T-helper 17 cell (primary cell): Measurements from ENCODE around the gene CSF2. TPM values are rescaled to one million over a fixed set of nuclear protein-coding genes. Genes with fewer than 3 reads are reported as not detected.

ENCODE experiments used
- ATAC-seq: fragments of 150-1000 bp; cut with Tn5 transposase; 2 replicates; pipeline ENCODE4 v1.10.0; 2021; ENCODE audit warnings: mild to moderate bottlenecking, moderate library complexity
- DNase-seq, 3 donors: peaks; one replicate each; pipeline versions ENCODE4 v3.0.0 to v3.0.0-alpha.2; 2020 to 2021
- H3K9me3 ChIP-seq: one replicate; pipeline ENCODE4 v1.7.0; 2013; ENCODE audit warnings: low read length, mild to moderate bottlenecking; ENCODE audit not compliant: control insufficient read depth, poor library complexity, severe bottlenecking
- H3K27ac Mint-ChIP-seq: one replicate; pipeline ENCODE4 v1.8.0; 2022; ENCODE audit warnings: mild to moderate bottlenecking, moderate library complexity, mixed read lengths
- H3K27me3 Mint-ChIP-seq: one replicate; pipeline ENCODE4 v1.8.0; 2022; ENCODE audit warnings: mixed read lengths
- H3K36me3 Mint-ChIP-seq: one replicate; pipeline ENCODE4 v1.8.0; 2022; ENCODE audit warnings: low read depth, mixed read lengths
- H3K4me1 Mint-ChIP-seq: one replicate; pipeline ENCODE4 v1.8.0; 2022; ENCODE audit warnings: mild to moderate bottlenecking, mixed read lengths
- H3K4me3 Mint-ChIP-seq: one replicate; pipeline ENCODE4 v1.8.0; 2022; ENCODE audit warnings: mild to moderate bottlenecking, moderate library complexity, mixed read lengths
- total RNA-seq, 4 donors: library from RNA in 2 of 4; stranded (reverse) in 2 of 4; gene quantifications; one replicate each; pipeline ENCODE4 v1.2.3 and lab custom pipeline; 2022 to 2026

Gene CSF2
- total RNA-seq, 2 donors from 2014 or later = not detected

DNA sequence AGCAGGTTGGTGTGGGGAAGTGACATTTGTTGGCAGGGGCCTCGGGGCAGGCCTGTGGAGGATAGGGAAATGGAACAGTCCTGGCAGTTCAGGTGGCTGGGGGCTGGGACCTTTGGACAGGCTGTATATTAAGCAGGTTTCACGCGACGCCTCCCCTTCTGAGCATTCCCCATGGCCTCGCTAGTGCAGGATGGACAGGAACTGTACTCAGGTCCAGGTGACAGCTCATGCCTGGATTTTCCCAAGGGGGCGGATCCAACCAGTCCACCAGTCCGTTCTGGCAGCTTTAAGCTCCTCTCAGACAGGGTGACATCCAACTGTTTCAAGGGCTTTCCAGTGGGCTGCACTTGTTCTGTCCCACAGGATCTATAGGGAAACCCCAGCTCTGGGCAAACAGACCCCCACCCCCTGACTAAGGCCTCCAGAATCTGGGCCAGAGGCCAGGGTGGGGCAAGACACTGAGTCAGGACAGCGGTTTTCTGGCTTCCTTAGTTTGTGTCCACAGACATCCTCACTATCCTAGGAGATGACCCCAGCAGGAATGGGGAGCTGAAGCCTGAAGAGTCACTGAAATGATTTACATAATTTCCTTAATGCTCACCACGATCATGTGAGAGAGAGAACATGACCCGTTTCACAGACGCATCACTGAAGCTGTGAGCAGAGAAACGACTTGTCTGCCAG is 20.9 kb downstream of the CSF2 start:
- no peaks in the 10 kb centered on the region for H3K36me3 Mint-ChIP-seq
- no peaks in the 10 kb centered on the region for H3K9me3 ChIP-seq
- H3K27ac Mint-ChIP-seq = peak overlapping the region; percentile 88
- H3K27me3 Mint-ChIP-seq = no peaks in the 10 kb centered on the region
- DNase-seq (no peak), ATAC-seq (peak; percentile 51)
- H3K4me3 Mint-ChIP-seq = peak overlapping the region; percentile 25
- H3K4me1 Mint-ChIP-seq = peaks cover 41% of the 10 kb centered on the region

DNA sequence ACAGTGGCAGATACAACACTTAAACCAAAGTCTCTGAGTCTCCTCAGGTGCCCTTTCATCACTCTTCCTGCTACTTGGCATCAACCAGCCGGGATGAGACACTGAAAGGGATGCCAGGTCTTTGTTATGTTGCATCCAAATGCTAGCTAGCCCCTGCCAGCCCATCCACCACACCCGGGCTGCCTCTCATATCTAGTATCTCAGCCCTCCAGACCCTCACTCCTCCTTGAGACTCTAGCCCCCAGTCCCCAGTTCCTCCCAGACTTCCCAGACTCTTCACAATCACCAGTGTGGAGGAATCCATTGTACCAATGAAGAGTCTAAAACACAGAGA is 21.5 kb downstream of the CSF2 start:
- peaks cover 44% of the 10 kb centered on the region for H3K4me1 Mint-ChIP-seq
- peak overlapping the region; percentile 25 for H3K4me3 Mint-ChIP-seq
- ATAC-seq (no peak), DNase-seq (no peak)
- no peaks in the 10 kb centered on the region for H3K36me3 Mint-ChIP-seq
- H3K9me3 ChIP-seq = no peaks in the 10 kb centered on the region
- peak overlapping the region; percentile 88 for H3K27ac Mint-ChIP-seq
- no peaks in the 10 kb centered on the region for H3K27me3 Mint-ChIP-seq

DNA sequence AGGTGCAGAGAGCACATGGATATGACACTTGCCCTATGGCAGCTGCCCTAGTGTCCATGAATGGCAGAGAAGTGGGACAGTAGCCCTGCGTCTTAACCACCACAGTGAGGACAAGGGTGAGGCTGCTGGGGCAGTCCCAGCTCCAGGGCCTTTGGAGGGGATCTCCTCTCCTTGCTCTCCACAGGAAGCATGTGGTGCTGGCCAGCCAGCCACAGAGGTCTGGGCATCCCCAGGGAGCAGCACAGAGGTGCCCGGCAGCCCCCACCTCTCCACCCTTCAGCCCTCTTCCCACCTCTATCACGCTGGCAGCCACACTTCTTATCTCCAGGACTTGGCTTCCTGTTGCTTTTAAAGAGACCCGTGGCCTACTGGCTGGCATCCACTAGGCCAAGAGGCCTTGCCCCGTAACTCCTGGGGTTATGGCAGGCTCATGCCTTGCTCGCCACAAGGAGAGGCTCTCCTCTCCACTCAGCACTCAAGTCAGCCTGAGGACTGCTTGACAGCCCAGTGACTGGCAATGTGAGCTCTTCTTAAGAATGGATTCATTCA is 21.9 kb downstream of the CSF2 start:
- peak; percentile 70 for ATAC-seq
- no peak for DNase-seq
- peak overlapping the region; percentile 88 for H3K27ac Mint-ChIP-seq

DNA sequence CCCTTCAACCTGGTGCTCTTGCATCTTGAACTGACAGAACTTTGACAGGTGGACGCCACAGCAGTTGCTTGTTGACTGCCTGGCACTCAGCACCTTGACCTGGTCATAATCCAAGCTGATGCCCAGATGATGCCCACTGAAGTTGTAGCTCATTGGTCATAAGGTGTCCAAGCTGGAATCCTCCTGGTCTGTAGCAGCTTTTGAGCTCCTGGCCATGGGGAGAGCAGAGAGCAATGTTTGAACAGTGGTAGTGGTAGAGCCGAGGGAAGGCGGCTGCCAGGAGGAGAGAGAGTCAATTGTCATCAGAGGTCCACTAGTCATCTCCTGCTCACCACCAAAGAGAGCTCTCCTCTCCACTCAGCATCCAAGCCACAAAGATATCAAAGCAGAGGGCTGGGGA is 23.3 kb downstream of the CSF2 start:
- no peak for ATAC-seq
- Mint-ChIP-seq H3K27ac (no peak overlapping the region), H3K36me3 (no peaks in the 10 kb centered on the region), H3K4me1 (peaks cover 53% of the 10 kb centered on the region), H3K4me3 (no peak overlapping the region), H3K27me3 (no peaks in the 10 kb centered on the region)
- no peak for DNase-seq
- no peaks in the 10 kb centered on the region for H3K9me3 ChIP-seq

More for the DNA sequence above, 21.9 kb downstream of the CSF2 start:
- peaks cover 45% of the 10 kb centered on the region for H3K4me1 Mint-ChIP-seq
- no peaks in the 10 kb centered on the region for H3K9me3 ChIP-seq
- no peaks in the 10 kb centered on the region for H3K27me3 Mint-ChIP-seq
- H3K4me3 Mint-ChIP-seq = peak overlapping the region; percentile 25
- H3K36me3 Mint-ChIP-seq = no peaks in the 10 kb centered on the region

DNA sequence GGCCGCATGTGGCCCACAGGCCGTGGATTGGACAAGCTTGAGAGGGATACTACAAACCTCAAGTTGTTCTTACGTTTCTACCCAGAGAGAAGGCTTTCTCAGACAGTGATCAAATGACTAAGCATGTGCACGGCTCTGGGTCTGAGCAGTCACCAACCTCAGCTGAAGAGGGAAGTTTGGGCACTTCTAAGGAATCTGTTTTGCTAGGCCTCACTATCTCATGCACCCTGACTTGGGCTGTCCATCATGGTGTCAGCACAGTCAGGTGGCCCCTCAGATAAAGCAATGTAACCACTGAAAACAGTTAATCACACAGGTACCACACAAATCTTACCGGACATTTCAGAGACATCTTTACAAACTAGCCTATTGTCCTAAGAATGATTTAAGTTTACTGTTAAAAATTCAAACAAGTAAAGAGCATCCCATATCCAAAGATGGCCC is 24.6 kb downstream of the CSF2 start:
- no peak for DNase-seq
- H3K36me3 Mint-ChIP-seq = no peaks in the 10 kb centered on the region
- no peaks in the 10 kb centered on the region for H3K9me3 ChIP-seq
- H3K27me3 Mint-ChIP-seq = no peaks in the 10 kb centered on the region
- ATAC-seq = no peak
- H3K4me1 Mint-ChIP-seq = peaks cover 63% of the 10 kb centered on the region
- H3K27ac Mint-ChIP-seq = no peak overlapping the region
- no peak overlapping the region for H3K4me3 Mint-ChIP-seq

DNA sequence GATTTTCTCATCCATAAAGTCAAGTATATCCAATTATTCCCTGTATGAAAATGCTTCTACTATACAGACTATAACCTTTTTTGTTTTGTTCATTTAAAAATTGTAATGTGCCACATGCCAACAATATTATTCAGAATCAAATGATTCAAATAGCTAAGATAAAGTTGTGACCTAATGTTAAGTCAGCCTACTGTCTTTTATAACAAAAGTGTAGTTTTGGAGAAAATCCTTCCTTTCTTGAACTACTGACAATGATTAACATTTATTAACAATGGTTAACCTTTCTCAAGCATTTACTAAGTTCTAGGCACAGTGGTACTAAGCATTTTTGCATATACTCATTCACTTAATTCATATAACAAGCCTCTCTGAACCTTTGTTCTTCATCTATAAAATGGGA is 25.0 kb downstream of the CSF2 start:
- H3K27me3 Mint-ChIP-seq = no peaks in the 10 kb centered on the region
- H3K36me3 Mint-ChIP-seq = no peaks in the 10 kb centered on the region
- H3K27ac Mint-ChIP-seq = peak overlapping the region; percentile 97
- H3K4me1 Mint-ChIP-seq = peaks cover 66% of the 10 kb centered on the region
- no peak for ATAC-seq
- H3K4me3 Mint-ChIP-seq = no peak overlapping the region
- no peaks in the 10 kb centered on the region for H3K9me3 ChIP-seq
- no peak for DNase-seq

DNA sequence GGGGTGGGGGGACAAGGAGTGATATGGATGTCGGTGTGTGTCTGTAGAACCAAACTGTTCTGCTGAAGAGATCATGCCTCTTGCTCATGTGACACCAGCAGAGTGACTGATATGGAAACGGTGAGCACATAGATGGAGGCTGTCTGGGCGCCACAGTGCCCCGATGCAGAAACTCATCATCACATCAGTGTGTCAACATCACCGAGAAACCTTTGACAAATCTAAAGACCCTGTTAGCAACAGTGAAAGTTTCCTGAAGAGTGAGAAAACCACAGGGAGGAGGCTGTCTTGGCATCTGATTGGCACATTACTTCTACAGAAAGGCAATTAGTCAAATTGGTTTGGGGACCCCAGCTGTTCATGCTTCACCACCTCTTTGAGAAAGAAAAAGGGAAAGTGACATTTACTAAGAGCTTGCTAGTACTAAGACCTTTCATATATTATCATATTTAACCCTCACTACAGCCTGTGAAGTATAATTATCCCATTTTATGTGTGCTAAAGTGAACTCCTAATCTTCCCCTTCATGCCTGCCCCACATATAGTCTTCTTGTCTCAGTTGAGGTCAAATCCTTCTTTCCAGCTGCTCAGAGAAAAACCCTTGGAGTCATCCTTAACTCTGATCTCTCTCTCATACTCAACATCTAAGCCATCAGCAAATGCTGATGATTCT is 25.6 kb downstream of the CSF2 start:
- H3K9me3 ChIP-seq = no peaks in the 10 kb centered on the region
- Mint-ChIP-seq H3K4me1 (peaks cover 66% of the 10 kb centered on the region), H3K36me3 (no peaks in the 10 kb centered on the region), H3K27ac (peak overlapping the region; percentile 97), H3K4me3 (no peak overlapping the region), H3K27me3 (no peaks in the 10 kb centered on the region)
- ATAC-seq = no peak
- no peak for DNase-seq

DNA sequence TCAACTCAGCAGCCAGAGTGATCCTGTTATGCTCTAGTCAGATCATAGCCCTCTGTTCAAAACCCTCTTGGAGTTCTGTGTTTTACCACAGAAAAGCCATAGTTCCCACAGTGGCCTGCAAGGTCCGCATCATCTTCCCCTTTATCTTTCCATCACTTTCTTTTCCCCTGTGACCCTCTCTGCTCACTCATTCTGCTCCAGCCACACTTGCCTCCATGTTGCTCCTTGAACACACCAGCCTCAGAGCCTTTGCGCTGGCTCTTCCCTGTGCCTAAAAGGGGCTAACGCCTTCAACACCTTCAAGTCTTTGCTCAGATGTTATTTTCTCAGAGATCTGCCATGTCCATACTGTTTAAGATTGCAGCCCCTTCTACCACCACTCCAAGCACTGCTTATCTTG is 26.3 kb downstream of the CSF2 start:
- H3K27me3 Mint-ChIP-seq = no peaks in the 10 kb centered on the region
- DNase-seq = no peak
- peaks cover 69% of the 10 kb centered on the region for H3K4me1 Mint-ChIP-seq
- H3K36me3 Mint-ChIP-seq = no peaks in the 10 kb centered on the region
- no peaks in the 10 kb centered on the region for H3K9me3 ChIP-seq
- H3K4me3 Mint-ChIP-seq = no peak overlapping the region
- H3K27ac Mint-ChIP-seq = peak overlapping the region; percentile 97
- no peak for ATAC-seq

DNA sequence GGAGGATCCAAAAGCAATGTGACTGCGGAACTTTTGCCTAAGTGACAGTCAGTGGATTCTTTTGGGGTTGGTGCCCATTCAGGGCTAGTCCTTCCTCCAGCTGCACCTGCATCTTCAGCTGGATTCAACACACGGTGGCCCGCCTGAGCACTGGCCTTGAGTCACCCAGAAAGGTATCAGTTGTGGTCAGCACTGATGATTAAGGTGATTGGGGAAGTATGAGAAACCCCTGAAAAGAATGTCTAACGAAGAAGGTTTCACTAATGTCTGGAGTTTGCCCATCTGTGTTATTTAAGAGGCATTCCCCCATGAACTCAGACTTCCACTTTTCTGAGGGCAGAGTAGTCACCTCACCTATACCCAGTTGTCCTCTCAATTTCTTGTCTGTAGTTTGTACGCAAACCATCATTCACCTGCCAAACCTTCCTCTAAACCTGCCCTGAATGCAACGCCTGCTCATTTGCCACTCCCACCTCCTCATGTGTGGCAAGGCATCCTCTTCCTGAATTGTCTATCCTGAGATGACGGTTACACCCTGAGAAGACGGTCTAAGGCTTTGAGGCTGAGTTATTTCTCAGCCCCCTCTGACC is 27.2 kb downstream of the CSF2 start:
- H3K9me3 ChIP-seq = no peaks in the 10 kb centered on the region
- ATAC-seq (peak; percentile 14), DNase-seq (no peak)
- Mint-ChIP-seq H3K36me3 (no peaks in the 10 kb centered on the region), H3K27ac (peak overlapping the region; percentile 97), H3K27me3 (no peaks in the 10 kb centered on the region), H3K4me3 (peak overlapping the region; percentile 74), H3K4me1 (peaks cover 66% of the 10 kb centered on the region)

DNA sequence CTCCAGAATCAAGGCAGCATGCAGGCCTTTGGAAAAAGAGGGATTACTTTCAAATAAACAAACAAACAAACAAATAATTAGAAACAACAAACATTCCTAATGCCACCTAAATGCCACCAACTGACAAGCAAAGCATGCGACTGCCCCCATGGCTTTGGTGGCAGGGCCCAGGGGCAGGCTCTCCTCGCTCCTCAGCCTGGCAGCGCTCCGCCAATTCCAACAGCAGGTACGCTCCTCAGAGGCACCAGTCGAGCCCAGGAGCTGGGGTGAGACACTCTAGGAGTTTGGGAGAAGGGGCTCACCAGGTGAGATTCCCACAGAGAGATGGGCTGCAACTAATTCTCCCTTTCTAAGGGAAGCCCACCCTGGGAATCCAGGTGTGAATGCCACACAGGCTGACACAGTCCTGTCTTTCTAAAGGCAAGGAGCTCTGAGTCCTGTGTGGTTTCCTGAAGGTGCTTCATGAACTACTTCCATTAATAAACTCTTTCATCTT is 27.8 kb downstream of the CSF2 start:
- Mint-ChIP-seq H3K4me1 (peaks cover 64% of the 10 kb centered on the region), H3K4me3 (peak overlapping the region; percentile 74), H3K27ac (peak overlapping the region; percentile 97), H3K27me3 (no peaks in the 10 kb centered on the region), H3K36me3 (no peaks in the 10 kb centered on the region)
- no peak for ATAC-seq
- DNase-seq = no peak
- H3K9me3 ChIP-seq = no peaks in the 10 kb centered on the region

DNA sequence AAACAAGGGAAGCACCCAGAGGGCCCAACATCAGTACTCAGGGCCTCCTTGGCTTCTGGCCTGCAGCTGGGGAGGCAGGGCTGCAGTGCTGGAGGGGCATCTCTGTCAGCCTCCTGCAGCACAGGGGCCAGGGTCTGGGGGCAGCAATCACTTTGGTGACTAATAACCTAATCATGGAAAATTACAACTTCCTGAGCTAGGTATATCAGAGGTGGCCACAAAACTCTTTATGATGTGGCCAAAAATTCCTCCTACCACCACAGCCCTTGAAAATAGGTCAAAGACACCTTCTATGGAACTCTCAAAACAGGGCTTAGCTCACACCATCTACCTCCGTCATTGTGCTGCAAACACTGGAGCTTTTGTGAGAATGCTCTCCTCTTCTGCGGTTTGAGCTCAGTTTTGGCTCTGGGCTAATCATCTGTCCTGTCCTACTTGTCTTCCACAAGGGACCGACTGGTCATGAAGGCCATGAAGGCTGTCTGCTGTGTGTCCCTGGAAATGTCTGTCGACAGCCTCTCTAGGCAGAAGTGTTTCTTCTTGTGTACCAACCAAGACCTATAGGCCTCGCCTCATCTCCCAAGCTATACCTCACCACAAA is 28.6 kb downstream of the CSF2 start:
- H3K4me3 Mint-ChIP-seq = peak overlapping the region; percentile 75

DNA sequence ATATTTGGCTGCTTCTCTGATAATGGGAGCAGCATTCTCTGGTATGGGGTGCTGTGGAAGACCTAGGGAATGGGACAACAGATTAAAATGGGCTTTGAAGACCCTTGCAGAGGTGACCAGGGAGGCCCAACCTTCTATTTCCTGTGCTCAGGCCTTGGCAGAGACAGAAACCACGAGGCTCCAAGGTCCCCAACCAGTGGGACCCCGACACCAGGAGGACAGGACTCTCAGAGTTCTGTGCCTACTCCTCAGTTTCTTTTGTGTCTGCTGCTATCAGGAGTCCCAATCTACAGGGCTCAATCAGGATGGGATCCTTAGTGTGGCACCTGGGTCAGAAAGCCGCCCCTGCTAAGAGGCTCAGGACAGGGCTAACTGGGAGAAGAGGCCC is 29.3 kb downstream of the CSF2 start:
- Mint-ChIP-seq H3K4me1 (peaks cover 60% of the 10 kb centered on the region), H3K36me3 (no peaks in the 10 kb centered on the region), H3K27ac (peak overlapping the region; percentile 97), H3K4me3 (peak overlapping the region; percentile 75), H3K27me3 (no peaks in the 10 kb centered on the region)
- no peak for DNase-seq
- no peak for ATAC-seq
- no peaks in the 10 kb centered on the region for H3K9me3 ChIP-seq

More for the DNA sequence above, 28.6 kb downstream of the CSF2 start:
- ATAC-seq (peak; percentile 74), DNase-seq (peak in 1 of 3 donors; percentile 52)
- H3K27ac Mint-ChIP-seq = peak overlapping the region; percentile 97
- peaks cover 60% of the 10 kb centered on the region for H3K4me1 Mint-ChIP-seq
- H3K36me3 Mint-ChIP-seq = no peaks in the 10 kb centered on the region
- no peaks in the 10 kb centered on the region for H3K9me3 ChIP-seq
- H3K27me3 Mint-ChIP-seq = no peaks in the 10 kb centered on the region

DNA sequence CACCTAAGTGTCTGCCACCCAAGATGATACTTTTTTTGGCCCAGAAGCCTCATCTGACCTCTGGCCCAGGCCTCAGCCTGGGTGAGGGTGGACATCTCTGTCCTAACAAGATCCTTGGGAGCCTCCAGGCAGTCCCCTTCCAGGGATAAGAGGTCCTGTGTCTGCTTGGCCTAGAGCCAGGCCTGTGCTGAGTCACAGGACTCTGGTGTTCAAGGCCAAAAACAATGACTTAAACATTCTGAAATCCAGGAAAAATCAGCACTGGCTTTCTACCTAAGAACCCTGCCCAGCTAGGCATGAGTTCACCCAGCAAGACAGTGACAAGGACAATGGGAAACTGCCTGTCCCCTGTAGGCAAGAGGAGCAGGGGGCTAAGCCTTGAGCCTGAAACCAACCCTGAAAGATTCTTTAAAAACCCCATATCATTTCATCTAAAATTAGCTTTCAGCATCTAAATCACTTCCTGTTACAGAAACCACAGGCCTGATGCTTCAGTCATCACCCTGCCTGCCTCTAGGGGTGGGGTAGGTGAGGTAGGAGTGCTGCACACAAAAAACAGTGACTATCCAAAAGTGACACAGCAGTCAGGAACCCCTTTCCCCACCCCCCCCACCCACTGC is 29.9 kb downstream of the CSF2 start:
- Mint-ChIP-seq H3K36me3 (no peaks in the 10 kb centered on the region), H3K4me1 (peaks cover 61% of the 10 kb centered on the region), H3K4me3 (peak overlapping the region; percentile 75), H3K27me3 (no peaks in the 10 kb centered on the region), H3K27ac (peak overlapping the region; percentile 97)
- DNase-seq = peak; percentile 30 to 64 (median 56)
- peak; percentile 79 for ATAC-seq
- H3K9me3 ChIP-seq = no peaks in the 10 kb centered on the region
